HepG2 (cell line): Measurements from ENCODE around the gene HAUS2. TPM values are rescaled to one million over a fixed set of nuclear protein-coding genes. Genes with fewer than 3 reads are reported as not detected.

ENCODE experiments used
- ARID2 ChIP-seq: sonication (generic); formaldehyde crosslinking; IDR thresholded peaks from 2 replicates; pipeline ENCODE4 v1.8.1; 2022; ENCODE audit warnings: mild to moderate bottlenecking, missing genetic modification reagents, borderline replicate concordance
- DNMT3B ChIP-seq: conservative IDR thresholded peaks from 2 replicates; pipeline ENCODE4 v1.6.1; 2016; ENCODE audit warnings: missing biosample characterization, control low read depth
- FOXJ3 ChIP-seq: sonication (generic); formaldehyde crosslinking; IDR thresholded peaks from 2 replicates; pipeline ENCODE4 v1.4.0; 2020; ENCODE audit warnings: missing genetic modification reagents, mild to moderate bottlenecking, borderline replicate concordance
- HNF4G ChIP-seq, 2 experiments: sonication (generic) in 1 of 2; formaldehyde crosslinking in 1 of 2; IDR thresholded peaks; 2 replicates each; pipeline versions ENCODE4 v1.4.0 to v1.6.1; 2011 to 2020; ENCODE audit warnings: borderline replicate concordance in 2 of 2, low read depth in 2 of 2, mild to moderate bottlenecking in 2 of 2, low read length in 1 of 2, missing genetic modification reagents in 1 of 2, moderate library complexity in 1 of 2
- HOXA9 ChIP-seq: sonication (generic); formaldehyde crosslinking; IDR thresholded peaks from 2 replicates; pipeline ENCODE4 v1.8.1; 2022; ENCODE audit warnings: missing genetic modification reagents, mild to moderate bottlenecking, moderate library complexity, borderline replicate concordance
- KAT2B ChIP-seq: fragments of 150-350 bp; IDR thresholded peaks from 2 replicates; pipeline ENCODE4 v1.6.1; 2014; ENCODE audit warnings: low read depth, low read length, borderline replicate concordance
- KMT2B ChIP-seq: IDR thresholded peaks from 2 replicates; pipeline ENCODE4 v1.6.1; 2016; ENCODE audit warnings: missing genetic modification reagents, missing compliant biosample characterization
- PBX3 ChIP-seq: sonication (generic); formaldehyde crosslinking; IDR thresholded peaks from 2 replicates; pipeline ENCODE4 v1.8.1; 2023; ENCODE audit warnings: missing genetic modification reagents, inconsistent platforms, borderline replicate concordance
- RBM39 ChIP-seq: fragments of 200-400 bp; formaldehyde crosslinking; IDR thresholded peaks from one replicate; pipeline ENCODE4 v1.6.1; 2018; ENCODE audit warnings: antibody characterized with exemption, mild to moderate bottlenecking, low read depth, low read length; ENCODE audit not compliant: poor library complexity, severe bottlenecking
- RNF219 ChIP-seq: sonication (generic); formaldehyde crosslinking; IDR thresholded peaks from 2 replicates; pipeline ENCODE4 v1.5.0; 2020; ENCODE audit warnings: mild to moderate bottlenecking, missing genetic modification reagents
- SMYD3 ChIP-seq: sonication (generic); formaldehyde crosslinking; IDR thresholded peaks from 2 replicates; pipeline ENCODE4 v1.8.1; 2023; ENCODE audit warnings: mild to moderate bottlenecking, missing genetic modification reagents
- ZMYM3 ChIP-seq: sonication (generic); formaldehyde crosslinking; IDR thresholded peaks from 2 replicates; pipeline ENCODE4 v1.5.1; 2020; ENCODE audit warnings: mild to moderate bottlenecking, missing genetic modification reagents
- ZNF124 ChIP-seq: sonication (generic); formaldehyde crosslinking; IDR thresholded peaks from 2 replicates; pipeline ENCODE4 v1.4.0; 2020; ENCODE audit warnings: missing genetic modification reagents
- ZNF3 ChIP-seq: IDR thresholded peaks from 2 replicates; pipeline ENCODE4 v1.7.0; 2017; ENCODE audit warnings: inconsistent platforms
- ZNF646 ChIP-seq: sonication (generic); formaldehyde crosslinking; IDR thresholded peaks from 2 replicates; pipeline ENCODE4 v1.9.0; 2021; ENCODE audit warnings: mild to moderate bottlenecking, missing genetic modification reagents
- ZNF772 ChIP-seq: sonication (generic); formaldehyde crosslinking; IDR thresholded peaks from 2 replicates; pipeline ENCODE4 v1.5.0; 2020; ENCODE audit warnings: mild to moderate bottlenecking, missing genetic modification reagents
- ZSCAN22 ChIP-seq: sonication (generic); formaldehyde crosslinking; IDR thresholded peaks from 2 replicates; pipeline ENCODE4 v1.4.0; 2020; ENCODE audit warnings: mild to moderate bottlenecking, missing genetic modification reagents
- polyA plus RNA-seq, 8 experiments: library from polyadenylated mRNA; depleted of rRNA in 3 of 8; stranded (reverse) in 7 of 8; unstranded in 1 of 8; fragments of >200 nt; fragmentation: Illumina TruSeq in 4 of 8; extraction: Trizol in 4 of 8; gene quantifications; 2 replicates each; pipeline versions ENCODE4 v1.2.1 to v1.2.3, GENCODE V29; 2011 to 2016; ENCODE audit warnings: low read depth in 4 of 8, missing spikeins in 1 of 8, mixed read lengths in 1 of 8; ENCODE audit not compliant: insufficient read depth in 1 of 8
- total RNA-seq, 5 experiments: library from RNA; depleted of rRNA; stranded (reverse); fragments of >200 nt; fragmentation: Illumina TruSeq; extraction: Trizol; gene quantifications; 2 replicates each; pipeline ENCODE4 v1.2.3, GENCODE V29; 2016; ENCODE audit warnings: low read depth in 1 of 5
- TF ChIP-seq, protein P1 (sequence below): sonication (generic); formaldehyde crosslinking; IDR thresholded peaks from 2 replicates; pipeline ENCODE4 v1.5.0; 2020; ENCODE audit warnings: missing genetic modification reagents, mild to moderate bottlenecking, borderline replicate concordance

HAUS2 gene
- total and polyA plus RNA-seq, 2 of the 13 experiments (the other 11 are each of a cell fraction or from before 2014, with no cell fraction given) = 11.6 to 32.9 TPM

DNA sequence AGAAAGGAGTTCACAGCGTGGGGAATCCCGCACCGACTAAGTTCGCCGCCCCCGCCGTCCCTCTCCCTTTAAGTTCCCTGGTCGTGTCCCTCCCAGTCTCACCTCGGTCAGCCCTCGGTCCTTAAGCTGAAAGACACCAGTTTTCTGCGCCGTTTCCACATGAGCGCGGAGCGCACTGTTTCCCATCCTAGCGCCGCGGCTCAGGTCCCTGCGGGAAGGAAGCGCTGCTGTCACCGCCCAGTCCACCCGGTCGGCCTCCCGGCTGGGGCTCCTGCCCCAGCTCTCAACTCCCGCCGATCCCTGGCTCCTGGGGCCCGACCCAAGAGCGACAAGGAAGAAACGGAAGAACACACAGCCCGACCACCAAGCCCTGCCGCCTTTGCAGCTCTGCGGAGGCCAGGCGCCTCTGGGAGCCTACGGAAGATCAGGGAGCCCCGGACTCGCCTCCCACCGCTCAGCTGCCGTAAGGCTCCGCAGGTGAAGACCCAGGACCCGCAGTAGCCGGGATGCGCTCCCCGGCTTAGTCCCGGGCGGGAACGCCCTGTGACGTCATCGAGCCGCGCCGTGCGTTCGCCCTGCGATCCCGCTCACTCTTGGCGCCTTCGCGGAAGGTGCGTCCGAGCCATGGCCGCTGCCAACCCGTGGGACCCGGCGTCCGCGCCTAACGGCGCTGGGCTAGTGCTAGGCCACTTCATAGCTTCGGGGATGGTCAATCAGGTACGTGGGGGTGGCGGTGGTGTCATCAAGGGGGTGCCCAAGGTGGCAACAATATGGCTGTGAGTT lies at the start of gene HAUS2, which contains the start of gene LRRC57 (continued):
- TF ChIP-seq PBX3 (CRISPR knock-in tag) = no peak
- TF ChIP-seq ZNF3 = no peak
- TF ChIP-seq, protein P1, sequence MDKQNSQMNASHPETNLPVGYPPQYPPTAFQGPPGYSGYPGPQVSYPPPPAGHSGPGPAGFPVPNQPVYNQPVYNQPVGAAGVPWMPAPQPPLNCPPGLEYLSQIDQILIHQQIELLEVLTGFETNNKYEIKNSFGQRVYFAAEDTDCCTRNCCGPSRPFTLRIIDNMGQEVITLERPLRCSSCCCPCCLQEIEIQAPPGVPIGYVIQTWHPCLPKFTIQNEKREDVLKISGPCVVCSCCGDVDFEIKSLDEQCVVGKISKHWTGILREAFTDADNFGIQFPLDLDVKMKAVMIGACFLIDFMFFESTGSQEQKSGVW = no peak
- no peak for TF ChIP-seq ZNF124 (CRISPR knock-in tag)
- no peak for TF ChIP-seq RNF219
- TF ChIP-seq ARID2 (CRISPR knock-in tag) = no peak
- TF ChIP-seq SMYD3 (CRISPR knock-in tag) = 0 out of 2 replicates have a peak, but pooled peaks have one; percentile 66
- TF ChIP-seq HOXA9 (CRISPR knock-in tag) = no peak
- TF ChIP-seq ZMYM3 (CRISPR knock-in tag) = no peak
- peak; percentile 86; the same call in 1 of the 2 replicates for TF ChIP-seq ZNF772 (CRISPR knock-in tag)
- TF ChIP-seq ZSCAN22 (CRISPR knock-in tag) = no peak
- TF ChIP-seq RBM39 = peak; percentile 50
- peak; percentile 99 for TF ChIP-seq KMT2B (CRISPR knock-in tag)
- TF ChIP-seq ZNF646 = no peak
- peak; percentile 67; the same call in 1 of the 2 replicates for TF ChIP-seq DNMT3B (CRISPR knock-in tag)
- TF ChIP-seq HNF4G (IDR thresholded peaks at IDR 0.05; ENCODE audit: borderline replicate concordance, low read depth, low read length) = no peak
- 0 out of 2 replicates have a peak, but pooled peaks have one; percentile 41 for TF ChIP-seq HNF4G (CRISPR knock-in tag; IDR thresholded peaks at IDR 0.05; ENCODE audit: borderline replicate concordance, low read depth)
- TF ChIP-seq FOXJ3 (CRISPR knock-in tag) = peak; percentile 80
- no peak for TF ChIP-seq KAT2B
